AG04450 (cell line): ENCODE measurements around the gene EXOC2. TPM values are rescaled to one million over a fixed set of nuclear protein-coding genes. Genes with fewer than 3 reads are reported as not detected.

Experiments
- CTCF ChIA-PET: fragments of 300-600, 350-600 bp; formaldehyde crosslinking; extraction: SDS; loops from one replicate; lab custom pipeline; 2022; ENCODE audit warnings: antibody characterized with exemption, inconsistent platforms; lab: Charles Lee
- POLR2A ChIA-PET: fragments of 350-600 bp; formaldehyde crosslinking; extraction: SDS; loops from one replicate; lab custom pipeline; 2021; ENCODE audit warnings: antibody characterized with exemption, inconsistent platforms; lab: Yijun Ruan, JAX
- DNase-seq: peaks from one replicate; pipeline ENCODE4 v3.0.0-alpha.2; 2011; ENCODE audit warnings: low read depth, low spot score
- H3K27ac ChIP-seq: one replicate; pipeline ENCODE4 v1.5.1; 2012; ENCODE audit warnings: low read depth, low read length, control low read depth
- H3K27me3 ChIP-seq: one replicate; pipeline ENCODE4 v1.6.0; 2012; ENCODE audit warnings: low read length; ENCODE audit not compliant: control insufficient read depth, insufficient read depth
- H3K4me3 ChIP-seq: 2 replicates; pipeline ENCODE4 v1.5.1; 2011; ENCODE audit warnings: mild to moderate bottlenecking, low read depth, low read length, control low read depth
- H3K9me3 ChIP-seq: 2 replicates; pipeline ENCODE4 v1.5.1; 2012; ENCODE audit warnings: low read length; ENCODE audit not compliant: control insufficient read depth, insufficient read depth
- polyA plus RNA-seq: library from polyadenylated mRNA; depleted of rRNA; stranded (reverse); fragments of >200 nt; gene quantifications from 2 replicates; pipeline ENCODE4 v1.2.3, GENCODE V29; 2011
- TF ChIP-seq, protein P1 (sequence below): IDR thresholded peaks from 2 replicates; pipeline ENCODE4 v1.5.1; 2011; ENCODE audit warnings: low read depth, low read length, control low read depth, inconsistent platforms

Gene EXOC2
- polyA plus RNA-seq, 1 experiment: 33.4 TPM

DNA sequence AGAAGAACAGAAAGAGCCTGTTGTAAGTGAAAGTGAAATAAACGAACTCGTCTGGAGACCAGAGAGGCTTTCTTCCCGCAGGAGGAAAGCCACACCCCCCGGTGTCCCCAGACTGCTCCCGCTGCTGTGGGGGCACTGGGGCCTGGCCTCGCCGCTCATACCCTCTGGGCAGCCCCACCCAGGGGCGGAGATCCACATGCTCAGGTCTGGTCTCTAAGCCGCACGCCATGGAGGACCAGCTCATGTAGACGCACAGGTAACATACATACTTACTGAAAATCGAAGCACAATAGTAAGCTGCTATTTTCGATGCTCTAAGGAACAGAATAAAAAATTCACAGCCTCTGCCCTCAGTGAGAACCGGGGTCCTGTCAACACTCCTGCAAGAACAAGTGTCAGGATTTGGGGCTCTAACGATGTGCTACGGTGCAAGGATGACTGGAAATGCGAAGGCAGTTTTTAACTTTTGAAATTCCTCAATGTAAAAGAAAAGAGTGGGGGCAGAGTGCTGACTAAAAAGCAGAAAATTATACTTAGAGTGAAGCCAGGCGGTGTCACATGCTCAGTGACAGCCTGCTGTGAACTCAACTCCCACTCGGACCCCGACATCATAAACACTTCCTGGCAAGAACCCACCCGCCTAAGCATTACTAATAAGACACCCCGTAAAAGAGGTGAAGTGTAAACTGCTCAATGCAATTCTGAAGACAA lies 190.9 kb downstream of the EXOC2 start:
- TF ChIP-seq, protein P1, sequence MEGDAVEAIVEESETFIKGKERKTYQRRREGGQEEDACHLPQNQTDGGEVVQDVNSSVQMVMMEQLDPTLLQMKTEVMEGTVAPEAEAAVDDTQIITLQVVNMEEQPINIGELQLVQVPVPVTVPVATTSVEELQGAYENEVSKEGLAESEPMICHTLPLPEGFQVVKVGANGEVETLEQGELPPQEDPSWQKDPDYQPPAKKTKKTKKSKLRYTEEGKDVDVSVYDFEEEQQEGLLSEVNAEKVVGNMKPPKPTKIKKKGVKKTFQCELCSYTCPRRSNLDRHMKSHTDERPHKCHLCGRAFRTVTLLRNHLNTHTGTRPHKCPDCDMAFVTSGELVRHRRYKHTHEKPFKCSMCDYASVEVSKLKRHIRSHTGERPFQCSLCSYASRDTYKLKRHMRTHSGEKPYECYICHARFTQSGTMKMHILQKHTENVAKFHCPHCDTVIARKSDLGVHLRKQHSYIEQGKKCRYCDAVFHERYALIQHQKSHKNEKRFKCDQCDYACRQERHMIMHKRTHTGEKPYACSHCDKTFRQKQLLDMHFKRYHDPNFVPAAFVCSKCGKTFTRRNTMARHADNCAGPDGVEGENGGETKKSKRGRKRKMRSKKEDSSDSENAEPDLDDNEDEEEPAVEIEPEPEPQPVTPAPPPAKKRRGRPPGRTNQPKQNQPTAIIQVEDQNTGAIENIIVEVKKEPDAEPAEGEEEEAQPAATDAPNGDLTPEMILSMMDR: no peak
- Histone ChIP-seq H3K27me3 (no peaks in the 10 kb centered on the region), H3K4me3 (no peak overlapping the region), H3K9me3 (peaks cover 2% of the 10 kb centered on the region; the same call in 1 of the 2 replicates), H3K27ac (no peak overlapping the region)
- CTCF ChIA-PET: no interaction called here
- DNase-seq: no peak
- POLR2A ChIA-PET: no interaction called here

DNA sequence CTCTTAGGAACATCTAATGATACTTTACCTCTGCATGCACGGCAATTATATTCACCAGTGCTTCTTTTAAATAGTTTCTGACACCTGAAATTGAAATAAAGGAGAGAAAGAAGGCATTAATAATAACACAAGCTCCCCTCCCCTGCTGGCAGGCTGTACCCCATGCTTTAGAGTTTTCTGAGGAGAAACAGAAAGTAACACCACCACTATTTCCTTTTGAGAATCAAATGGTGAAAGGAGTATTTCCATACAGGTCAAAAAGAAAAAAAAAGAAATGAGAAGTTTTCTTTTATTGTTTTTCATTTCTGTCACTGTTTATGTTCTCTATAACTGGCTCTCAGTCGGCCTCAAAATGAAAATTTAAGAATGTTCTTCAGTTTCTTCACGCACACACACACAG lies 193.3 kb downstream of the EXOC2 start:
- CTCF ChIA-PET: no interaction called here
- TF ChIP-seq, protein P1: no peak
- H3K27me3 ChIP-seq: no peaks in the 10 kb centered on the region
- peaks cover 2% of the 10 kb centered on the region; the same call in 1 of the 2 replicates for H3K9me3 ChIP-seq
- POLR2A ChIA-PET: no interaction called here
- DNase-seq: no peak
- H3K27ac ChIP-seq: no peak overlapping the region
- no peak overlapping the region for H3K4me3 ChIP-seq

DNA sequence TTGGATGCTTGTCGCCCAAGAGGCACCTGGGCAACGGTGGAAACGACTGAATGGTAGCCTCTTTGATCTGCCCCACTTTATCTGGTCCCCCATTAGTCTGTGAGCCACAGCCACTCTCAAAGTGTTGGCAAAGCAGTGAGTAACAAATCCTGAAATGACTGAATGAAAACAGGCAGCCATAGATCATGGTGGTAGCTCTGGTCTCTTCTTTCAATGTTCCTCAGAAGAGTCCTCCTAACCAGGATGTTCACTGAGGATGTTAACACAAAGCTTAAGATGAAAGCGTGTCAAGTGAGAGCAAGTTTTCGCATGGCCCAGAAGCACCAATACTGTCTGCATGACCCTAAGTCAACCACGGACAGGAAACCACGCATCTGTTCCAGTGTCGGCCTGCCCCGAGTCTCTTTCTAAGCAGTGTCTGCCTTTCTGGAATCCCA lies 194.1 kb downstream of the EXOC2 start:
- no peak for DNase-seq
- ChIA-PET CTCF (no interaction called here), POLR2A (interaction anchor here (0.5 kb wide), 1 partner anchor 11 kb away, joined by 3 read pairs; no protein-coding TSS in a partner anchor)
- Histone ChIP-seq H3K27me3 (no peaks in the 10 kb centered on the region), H3K27ac (no peak overlapping the region), H3K9me3 (peaks cover 2% of the 10 kb centered on the region; the same call in 1 of the 2 replicates), H3K4me3 (no peak overlapping the region)
- TF ChIP-seq, protein P1: no peak

DNA sequence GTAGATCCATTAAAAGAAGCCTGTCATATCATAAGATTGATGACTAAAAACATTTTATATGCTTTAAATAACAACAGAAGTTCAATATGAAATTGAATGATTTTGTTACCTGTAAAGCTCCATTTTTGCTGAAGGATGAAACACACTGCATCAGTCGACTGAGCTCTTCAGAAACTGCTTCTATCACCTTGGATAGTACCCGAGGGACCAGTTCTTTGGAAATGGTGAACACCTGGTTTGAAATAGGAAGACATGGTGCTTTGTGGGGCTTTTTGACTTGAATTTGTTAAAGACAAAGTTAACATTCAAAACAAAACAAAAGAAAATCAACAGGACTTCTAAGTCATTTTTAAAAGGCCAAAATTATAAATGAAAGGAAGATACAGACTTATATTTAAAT lies 195.7 kb downstream of the EXOC2 start:
- TF ChIP-seq, protein P1: no peak
- CTCF ChIA-PET: no interaction called here
- POLR2A ChIA-PET: no interaction called here

DNA sequence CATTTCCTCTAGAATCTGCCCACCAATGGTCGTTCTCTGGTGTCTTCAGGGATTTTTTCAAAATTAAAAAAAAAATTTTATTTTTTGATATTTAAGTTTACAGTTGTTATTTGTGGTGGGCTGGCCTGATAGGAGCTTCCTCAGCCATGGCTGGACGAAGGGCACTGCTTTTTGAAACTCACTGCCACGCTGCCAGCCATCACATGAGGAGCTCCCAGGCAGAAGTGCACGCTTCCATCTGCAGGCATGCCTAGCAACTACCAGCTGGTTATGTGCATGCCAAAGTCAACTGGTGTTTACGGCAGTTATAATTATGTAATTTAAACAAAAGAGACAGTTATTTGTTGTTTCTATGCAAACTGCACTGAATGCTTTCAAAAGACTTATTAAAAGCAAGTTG lies 196.3 kb downstream of the EXOC2 start:
- no peak overlapping the region for H3K27ac ChIP-seq
- ChIA-PET POLR2A (no interaction called here), CTCF (no interaction called here)
- H3K4me3 ChIP-seq: no peak overlapping the region
- H3K27me3 ChIP-seq: no peaks in the 10 kb centered on the region
- no peak for DNase-seq
- H3K9me3 ChIP-seq: no peaks in the 10 kb centered on the region
- TF ChIP-seq, protein P1: no peak

More for the DNA sequence above, 195.7 kb downstream of the EXOC2 start:
- no peak overlapping the region for H3K4me3 ChIP-seq
- no peak for DNase-seq
- H3K9me3 ChIP-seq: peaks cover 2% of the 10 kb centered on the region; the same call in 1 of the 2 replicates
- no peaks in the 10 kb centered on the region for H3K27me3 ChIP-seq
- no peak overlapping the region for H3K27ac ChIP-seq
